Measurements from ENCODE around the gene MTMR12.
A peak's percentile ranks its signal among the peaks of the same experiment; 100 is the strongest.
"Not testable (repeated sequence)": the region's sequence is repeated elsewhere in the genome, so short reads cannot be mapped to it uniquely, and the experiment has no call there.

MTMR12 gene

DNA sequence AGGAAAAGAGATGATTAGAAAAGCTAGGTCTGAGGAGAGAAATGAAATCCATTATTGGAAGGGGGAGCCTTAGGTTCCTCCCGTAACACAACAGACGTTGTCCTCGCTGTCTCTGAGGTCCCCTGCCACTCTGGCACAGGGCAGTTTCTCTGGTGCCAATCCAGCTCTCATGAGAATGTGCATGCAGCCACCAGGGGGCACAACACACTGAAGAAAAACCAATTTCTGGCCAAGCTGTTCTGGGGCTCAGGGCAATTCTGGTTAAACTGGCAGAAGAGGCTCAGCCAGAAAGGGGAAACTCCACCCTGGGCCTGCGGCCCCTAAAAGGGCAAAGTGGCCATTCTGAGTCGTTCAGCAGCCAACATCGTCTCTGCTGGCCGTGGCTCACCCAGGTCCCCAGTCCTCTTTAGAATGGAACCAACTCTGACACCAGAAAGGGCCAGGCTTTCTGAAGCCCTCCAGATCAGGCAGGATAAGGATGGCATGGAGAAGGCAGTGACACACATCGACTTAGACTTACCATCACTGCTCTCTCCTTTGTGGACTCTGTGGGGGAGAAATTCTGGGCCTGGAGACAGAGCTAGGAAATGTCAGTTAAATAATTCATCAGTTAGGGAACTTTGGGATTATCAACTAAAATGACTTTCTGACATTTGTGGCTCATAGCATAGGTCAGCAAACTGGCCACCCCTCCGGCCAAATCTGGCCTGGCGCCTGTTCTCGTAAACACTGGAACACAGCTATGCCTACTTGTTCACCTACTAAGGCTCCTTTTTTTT lies 80.1 kb downstream of the MTMR12 start:
- peak; percentile 75 for DNase-seq

- DNase-seq = no peak
These were observed 80.8 kb downstream of the MTMR12 start for GRCh38 chr5:32231929-32232328.

GRCh38 chr5:32231241-32231640 lies 81.5 kb downstream of the MTMR12 start:
- no peak for DNase-seq

- no peak for DNase-seq
These were observed 82.2 kb downstream of the MTMR12 start for GRCh38 chr5:32230356-32231099.

GRCh38 chr5:32229586-32229985 lies 83.2 kb downstream of the MTMR12 start:
- DNase-seq = no peak

GRCh38 chr5:32228816-32229215 lies 83.9 kb downstream of the MTMR12 start:
- no peak for DNase-seq

DNA sequence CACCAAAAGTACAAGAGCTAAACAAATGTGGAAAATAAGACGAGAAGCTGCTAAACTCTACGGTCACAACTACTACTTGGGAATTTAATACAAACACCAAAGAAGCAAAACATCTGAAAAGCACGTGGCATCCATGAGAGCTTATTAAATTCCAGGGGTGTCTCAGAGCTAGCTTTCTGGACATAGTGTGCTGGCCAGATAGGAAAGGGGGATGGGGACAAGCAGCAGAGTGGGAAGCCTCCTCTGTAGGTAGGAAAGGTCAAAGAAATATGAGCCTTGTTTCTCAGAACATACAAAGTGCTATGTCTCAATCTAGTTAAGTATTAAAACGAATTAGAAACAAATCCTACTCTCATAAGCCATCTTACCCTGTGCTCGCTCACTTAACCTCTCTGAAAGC lies 87.3 kb downstream of the MTMR12 start:
- no peak for DNase-seq

DNA sequence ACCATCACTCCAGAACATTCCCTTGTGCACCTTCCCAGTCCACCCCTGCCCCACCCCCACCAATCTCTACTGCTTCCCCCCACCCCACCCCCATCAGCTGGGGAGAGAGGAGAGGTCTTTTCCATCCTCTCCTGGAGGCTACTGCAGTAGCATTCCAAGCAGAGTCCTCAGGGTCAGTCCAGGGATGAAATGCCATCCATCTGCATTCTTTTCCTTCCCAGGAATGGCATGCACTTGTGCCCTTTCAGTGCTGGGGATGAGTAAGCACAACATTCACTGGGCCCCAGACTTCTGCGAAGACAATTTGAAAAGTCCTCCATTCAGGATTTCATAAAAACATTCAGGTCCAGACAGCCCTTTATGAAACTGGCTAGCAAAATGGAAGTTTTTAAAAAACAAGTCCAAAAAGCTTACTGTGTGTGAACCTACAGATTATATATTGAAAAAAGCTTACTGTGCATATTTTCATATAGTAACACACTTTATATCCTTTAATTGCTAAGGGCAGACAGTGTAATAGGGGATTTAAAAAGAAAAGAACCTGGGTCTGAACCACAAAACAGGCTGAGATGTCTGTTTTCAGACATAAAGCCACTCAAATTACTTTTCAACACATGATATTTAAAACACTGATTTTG lies 88.6 kb downstream of the MTMR12 start:
- no peak for DNase-seq

DNA sequence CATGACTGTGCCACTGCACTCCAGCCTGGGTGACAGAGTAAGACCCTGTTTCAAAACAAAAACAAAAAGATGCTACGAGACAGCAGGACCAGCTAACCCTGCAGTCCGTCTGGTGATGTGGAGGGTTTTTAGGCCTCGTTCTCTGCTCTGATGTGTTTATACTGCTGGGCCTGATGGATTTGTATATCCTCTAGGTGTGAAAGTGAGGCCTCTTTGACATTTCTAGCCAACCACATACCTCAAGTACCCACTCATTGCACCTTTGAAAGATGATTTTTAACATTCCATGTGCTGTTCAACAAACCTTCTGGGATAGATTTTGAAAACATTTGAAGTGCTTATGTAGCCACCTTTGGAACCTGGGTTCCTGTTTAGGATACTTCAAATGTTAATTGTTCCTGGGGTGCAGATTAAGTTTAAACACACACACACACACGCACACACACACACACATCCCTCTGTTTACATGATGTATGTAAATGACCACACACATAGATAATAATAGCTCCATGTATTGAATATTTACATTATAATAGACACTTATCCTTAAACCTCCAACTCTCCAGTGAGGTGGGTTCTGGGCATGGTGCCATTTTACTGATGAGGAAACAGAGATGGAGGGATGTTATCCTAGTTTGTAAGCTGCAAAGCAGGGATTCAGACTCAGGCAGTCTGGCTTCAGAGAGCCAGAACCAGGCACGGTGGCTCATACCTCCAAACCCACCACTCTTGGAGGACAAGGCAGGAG lies 89.8 kb downstream of the MTMR12 start:
- no peak for DNase-seq

- DNase-seq = no peak
These were observed 94.8 kb downstream of the MTMR12 start for GRCh38 chr5:32217886-32218396.

- not testable (repeated sequence) for DNase-seq
These were observed 98.4 kb downstream of the MTMR12 start for GRCh38 chr5:32214344-32214743.

DNA sequence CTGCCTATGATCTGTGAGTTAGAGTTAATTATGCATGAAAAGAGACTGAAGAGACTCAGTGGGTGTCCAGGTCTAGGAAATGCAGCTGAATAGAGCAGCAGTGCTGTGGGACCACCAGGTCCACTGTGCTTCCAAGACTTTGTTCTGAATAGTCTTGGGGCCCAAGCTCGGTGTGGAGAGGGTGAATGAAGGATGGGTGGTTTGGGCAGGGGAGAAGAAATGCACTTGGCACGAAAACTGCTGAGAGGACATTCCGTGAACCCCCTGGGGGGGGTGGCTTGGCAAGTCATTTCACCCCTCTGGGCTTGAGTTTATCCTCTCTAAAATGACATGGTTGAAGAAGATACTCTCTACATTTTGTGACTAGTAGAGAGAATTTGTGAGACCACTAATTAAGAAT lies 102.6 kb downstream of the MTMR12 start:
- DNase-seq = no peak

DNA sequence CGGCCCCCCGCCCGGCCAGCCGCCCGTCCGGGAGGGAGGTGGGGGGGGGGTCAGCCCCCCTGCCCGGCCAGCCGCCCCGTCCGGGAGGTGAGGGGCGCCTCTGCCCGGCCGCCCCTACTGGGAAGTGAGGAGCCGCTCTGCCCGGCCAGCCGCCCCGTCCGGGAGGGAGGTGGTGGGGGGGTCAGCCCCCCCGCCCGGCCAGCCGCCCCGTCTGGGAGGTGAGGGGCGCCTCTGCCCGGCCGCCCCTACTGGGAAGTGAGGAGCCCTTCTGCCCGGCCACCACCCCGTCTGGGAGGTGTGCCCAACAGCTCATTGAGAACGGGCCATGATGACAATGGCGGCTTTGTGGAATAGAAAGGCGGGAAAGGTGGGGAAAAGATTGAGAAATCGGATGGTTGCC lies 103.9 kb downstream of the MTMR12 start:
- not testable (repeated sequence) for DNase-seq

GRCh38 chr5:32207355-32207634 lies 105.4 kb downstream of the MTMR12 start:
- DNase-seq = no peak

- DNase-seq = no peak
These were observed 106.0 kb downstream of the MTMR12 start for GRCh38 chr5:32206509-32207354.

DNA sequence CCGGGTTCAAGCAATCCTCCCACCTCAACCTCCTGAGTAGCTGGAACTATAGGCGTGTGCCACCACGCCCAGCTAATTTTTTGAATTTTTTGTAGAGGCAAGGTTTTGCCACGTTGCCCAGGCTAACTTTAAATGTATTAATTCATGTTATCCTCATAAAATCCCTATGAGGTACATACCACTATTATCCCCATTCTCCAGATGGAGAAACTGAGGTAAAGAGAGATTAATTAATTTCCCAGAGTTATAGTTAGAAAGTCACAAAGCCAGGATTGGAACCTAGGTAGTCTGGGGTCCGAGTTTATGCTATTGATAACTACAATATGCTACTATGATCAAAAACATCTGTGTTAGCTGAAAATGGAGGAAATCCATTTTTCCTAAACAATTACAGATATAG lies 106.7 kb downstream of the MTMR12 start:
- DNase-seq = no peak

DNA sequence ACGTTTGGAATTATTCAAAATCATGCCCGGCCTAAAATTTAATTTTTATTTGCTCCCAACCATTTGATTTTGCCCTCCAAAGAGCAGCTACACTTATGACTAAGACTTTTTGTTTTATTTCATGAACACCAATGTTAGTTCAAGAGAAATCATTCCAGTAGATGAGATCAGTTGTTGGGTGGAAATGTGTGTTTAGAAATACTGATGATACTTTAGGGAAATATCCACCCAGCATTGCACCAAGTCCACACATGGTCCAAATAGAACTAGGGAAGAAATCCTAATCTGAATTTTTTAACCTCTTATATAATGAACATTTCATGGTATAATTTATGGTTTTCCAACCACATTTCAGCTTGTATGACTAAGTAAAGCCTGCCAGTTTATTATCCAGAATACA lies 110.3 kb downstream of the MTMR12 start:
- no peak for DNase-seq

DNA sequence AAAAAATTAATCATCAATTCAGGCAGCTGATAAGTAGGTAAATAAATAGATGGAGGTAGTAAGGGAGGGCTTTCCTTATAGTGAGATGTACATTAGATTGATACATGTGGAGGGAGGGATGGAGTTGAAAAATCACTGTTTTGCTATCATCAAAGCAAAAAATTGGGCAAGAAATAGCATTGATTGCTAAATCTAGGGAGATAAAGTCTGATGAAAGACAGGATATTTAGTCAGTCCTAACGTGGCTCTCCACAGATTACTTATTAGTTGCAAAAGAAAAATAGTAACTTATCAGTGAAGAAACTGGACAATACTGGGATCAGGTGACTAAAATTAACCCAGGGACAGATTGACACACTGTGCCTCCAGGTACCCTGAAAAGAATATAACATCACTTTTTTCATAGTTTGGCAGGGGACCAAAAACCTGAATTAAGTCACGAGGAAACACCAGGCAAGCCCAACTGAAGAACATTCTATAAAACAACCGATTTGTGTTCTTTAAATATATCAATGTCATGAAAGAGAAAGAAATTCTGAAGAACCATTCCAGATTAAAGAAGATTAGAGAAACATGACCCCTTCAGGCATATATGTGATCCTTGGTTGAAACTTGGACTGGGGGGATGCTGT lies 111.5 kb downstream of the MTMR12 start:
- no peak for DNase-seq

DNA sequence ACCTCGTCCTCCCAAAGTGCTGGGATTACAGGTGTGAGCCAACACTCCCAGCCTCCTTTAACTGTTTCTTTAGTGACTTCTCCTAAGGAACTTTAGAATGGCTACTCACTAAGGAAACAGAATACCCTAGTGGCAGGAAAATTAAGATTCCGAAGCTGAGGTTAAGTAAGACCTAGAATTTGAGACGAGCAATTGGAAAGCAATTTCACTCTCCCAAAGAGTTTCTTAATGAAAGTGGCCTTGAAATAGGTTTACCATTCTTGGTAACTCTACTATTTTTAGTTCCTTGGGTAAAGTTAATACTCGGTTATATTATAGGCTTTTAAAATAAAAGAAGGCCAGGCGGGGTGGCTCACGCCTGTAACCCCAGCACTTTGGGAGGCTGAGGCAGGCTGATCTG lies 115.7 kb downstream of the MTMR12 start:
- no peak for DNase-seq

- no peak for DNase-seq
These were observed 117.5 kb downstream of the MTMR12 start for GRCh38 chr5:32195265-32195664.

GRCh38 chr5:32193591-32193990 lies 119.1 kb downstream of the MTMR12 start:
- no peak for DNase-seq

GRCh38 chr5:32190095-32190494 lies 122.6 kb downstream of the MTMR12 start:
- DNase-seq = no peak
